Measurements from ENCODE around the gene MAN2B2.

MAN2B2 gene

DNA sequence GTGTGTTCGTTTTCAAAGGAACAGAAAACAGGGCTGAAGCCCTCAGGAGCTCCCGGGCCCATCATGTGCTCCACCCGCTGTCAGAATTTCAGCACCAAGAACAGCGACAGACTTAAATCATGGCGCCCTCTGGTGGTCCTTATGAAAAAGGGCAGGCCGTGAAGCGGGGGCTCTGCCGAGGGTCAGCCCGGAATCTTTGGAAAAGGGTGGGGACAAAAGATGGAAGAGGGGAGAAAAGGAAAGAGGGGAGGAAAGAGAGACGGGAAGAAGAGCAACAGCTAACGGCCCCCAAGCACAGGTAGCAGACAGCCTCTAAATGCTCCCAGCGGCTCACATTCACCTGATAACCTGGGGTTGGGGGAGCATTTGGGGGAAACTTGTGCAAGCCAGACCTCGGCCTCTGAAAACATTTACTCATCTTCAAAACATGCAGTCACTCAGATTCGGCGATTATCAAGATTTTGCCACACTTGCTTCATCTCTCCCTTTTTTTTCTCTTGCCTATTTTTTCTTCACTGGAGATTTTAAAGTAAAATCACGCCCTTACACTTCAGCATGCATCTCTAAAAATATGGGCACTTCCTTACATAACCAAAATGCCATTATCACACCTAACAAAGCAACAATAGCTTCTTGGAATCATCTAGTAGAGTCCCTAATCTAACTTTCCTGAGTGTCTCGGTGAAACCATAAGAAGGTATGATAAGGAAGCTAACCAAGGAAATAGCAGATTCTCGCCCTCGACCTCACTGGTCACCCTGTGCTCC, 28.1 kb upstream of the MAN2B2 start:
- DNase-seq (ENCODE audit: low read depth), result no peak

DNA sequence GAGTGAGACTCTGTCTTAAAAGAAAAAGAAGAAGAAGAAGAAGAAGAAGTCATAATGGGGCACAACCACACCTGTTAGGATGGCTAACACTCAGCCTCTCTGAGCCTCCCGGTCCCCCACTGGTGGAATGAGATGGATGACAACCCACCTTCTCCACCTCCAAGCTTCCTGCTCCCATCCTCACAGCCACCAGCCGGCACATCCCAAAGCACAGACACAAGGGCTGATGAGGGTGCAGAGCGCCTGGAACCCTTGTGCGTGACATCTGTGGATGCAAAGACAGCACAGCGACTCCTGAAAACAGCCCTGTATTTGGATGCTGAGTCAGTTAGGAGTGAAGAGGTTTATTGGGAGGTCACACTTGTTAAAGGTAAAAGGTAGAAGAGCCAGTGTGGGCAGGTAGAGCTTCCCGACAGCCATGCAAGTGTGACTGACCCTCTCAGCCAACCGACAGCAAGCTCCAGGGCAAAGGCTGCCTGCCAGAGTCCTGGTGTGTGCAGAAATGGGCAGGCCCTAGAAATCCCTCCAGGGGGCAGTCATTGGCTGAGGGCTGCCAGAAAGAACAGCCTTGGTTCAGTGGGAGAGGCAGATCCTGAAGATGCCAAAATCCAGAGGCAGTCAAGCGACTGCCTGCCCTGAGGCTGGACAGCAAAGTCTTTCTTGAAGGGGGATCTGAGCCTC, 26.6 kb upstream of the MAN2B2 start:
- DNase-seq (ENCODE audit: low read depth), result no peak

DNA sequence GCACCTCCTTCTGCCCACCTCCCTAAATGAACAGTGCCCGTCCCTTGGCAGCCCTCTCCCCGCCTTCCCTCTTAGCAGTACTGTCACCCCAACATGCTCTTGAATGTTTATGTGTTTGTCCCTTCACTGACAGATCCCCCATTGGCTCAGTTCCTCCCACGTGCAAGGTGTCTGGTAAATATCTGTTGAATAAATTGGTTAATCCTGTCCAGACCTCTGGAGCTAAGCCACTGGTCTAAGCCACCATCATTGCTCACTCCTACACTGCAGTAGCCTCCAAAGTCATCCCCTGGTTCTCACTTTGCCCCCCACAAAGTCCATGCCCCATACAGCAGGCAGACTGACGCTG, 26.1 kb upstream of the MAN2B2 start:
- no peak for DNase-seq (ENCODE audit: low read depth)

DNA sequence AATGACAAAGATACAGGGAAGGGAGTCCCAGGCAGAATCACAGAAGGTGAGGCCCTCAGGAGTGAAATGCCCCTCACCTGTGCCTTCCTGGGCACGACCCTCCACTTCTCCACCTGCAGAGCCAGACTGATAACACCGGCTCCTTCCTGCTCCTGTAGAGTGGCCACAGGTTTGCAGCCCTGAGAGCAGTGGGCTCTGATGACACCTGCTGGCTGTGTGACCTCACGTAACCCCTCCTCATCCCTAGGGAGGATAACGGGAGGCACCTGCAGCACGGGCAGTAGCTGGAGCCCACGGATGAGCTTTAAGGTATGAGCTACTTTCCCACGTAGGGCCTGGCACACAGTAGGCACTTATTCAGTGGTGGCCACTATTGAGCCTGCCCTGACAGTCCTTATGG, 25.5 kb upstream of the MAN2B2 start:
- no peak for DNase-seq (ENCODE audit: low read depth)

DNA sequence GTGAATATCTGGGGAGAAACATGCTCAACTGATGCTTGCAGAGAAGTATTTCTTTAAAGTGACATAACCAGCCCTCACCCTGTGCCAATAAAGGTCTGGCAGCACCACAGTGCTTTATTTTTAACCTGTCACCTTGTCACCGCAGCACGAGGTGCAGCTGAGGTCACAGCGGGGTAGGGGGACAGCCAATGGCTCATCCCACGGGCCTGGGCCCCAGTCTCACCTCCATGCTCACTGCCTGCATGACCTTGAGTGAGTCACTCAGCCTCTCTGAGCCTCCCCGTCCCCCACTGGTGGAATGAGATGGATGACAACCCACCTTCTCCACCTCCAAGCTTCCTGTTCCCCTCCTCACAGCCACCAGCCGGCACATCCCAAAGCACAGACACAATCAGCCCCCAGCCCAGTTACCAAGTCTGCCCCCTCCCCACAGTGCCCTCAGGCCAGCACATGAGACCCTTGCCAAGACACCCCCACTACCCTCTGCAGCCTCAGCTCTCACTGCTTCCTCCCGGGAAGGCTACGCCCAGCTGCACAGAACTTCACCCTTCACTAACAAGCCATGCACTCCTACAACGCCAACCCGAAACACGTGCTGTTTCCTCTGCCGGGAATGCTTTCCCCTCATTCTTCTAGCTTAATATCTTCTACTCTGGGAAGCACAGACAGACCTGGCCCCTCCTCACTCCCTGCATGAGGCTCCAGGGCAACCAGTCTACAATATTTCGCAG, 24.9 kb upstream of the MAN2B2 start:
- no peak for DNase-seq (ENCODE audit: low read depth)

DNA sequence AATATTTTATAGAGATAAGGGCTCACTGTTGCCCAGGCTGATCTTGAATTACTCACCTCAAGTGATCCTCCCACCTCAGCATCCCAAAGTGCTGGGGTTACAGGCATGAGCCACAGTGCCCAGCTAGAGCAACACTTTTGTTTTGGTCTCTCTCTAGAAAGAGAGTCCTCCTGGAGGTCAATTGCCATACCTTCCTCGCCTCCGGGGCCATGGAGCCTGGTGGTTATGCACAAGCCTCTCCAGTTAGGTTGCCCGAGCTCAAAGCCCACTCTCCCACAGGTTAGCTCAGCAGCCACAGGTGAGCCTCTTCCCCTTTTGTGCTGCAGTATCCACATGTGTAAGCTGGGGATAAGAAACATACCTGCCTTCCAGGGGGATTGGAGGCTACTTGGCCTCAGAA, 24.2 kb upstream of the MAN2B2 start:
- DNase-seq (ENCODE audit: low read depth), result no peak

DNA sequence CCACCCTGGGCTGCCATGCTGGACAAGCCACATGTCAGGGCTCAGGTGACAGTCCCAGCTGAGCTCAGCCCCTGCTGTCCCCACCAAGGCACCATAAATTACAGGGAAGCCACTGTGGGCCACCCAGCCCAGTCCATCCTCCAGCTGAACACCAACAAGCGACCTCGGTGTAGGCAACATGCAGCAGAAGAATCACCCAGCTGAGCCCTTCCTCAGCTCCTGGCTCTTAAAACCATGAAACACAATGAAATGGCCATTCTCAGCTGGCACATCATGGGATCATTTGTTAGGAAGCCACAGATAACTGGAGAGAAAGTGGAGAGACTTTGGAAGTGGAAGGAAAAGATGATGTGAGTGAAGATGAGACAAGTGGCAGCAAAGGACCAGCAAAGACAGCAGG, 23.3 kb upstream of the MAN2B2 start:
- no peak for DNase-seq (ENCODE audit: low read depth)

DNA sequence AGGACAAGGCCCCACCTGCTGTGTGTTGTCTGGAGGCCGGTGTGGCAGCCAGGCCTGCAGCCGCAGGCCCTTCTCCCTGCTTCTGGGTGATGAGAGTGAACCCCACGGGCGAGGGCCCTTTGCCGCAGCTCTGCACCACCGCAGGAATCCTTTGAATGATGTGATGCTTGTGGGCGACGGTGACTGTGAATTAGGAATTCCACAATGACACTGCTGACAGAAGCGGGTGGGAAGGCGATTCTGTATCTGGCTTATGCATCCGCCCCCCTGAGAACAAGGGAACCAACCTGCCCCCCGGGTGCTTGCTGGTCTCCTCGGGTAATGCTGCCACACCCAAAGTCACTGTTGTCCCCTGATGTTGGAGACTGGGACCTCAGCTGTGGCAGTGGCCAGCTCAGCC, 19.5 kb upstream of the MAN2B2 start:
- DNase-seq (ENCODE audit: low read depth), result no peak

DNA sequence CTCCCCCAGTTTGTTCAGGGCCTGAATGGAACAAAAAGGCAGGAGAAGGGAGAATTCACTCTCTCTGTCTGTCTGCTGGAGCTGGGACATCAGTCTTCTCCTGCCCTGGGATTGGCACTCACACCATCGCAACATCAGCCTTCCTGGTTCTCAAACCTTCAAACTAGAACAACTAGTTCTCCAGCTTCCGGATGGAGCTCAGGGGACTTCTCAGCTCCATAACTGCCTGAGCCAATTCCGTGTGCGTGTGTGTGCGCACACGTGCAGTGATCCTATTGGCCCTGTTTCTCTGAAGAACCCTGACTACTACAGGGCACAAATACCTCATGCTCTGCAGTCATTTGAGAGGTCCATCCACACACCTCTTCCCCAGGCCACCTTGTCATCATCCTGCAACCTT, 18.7 kb upstream of the MAN2B2 start:
- no peak for DNase-seq (ENCODE audit: low read depth)

DNA sequence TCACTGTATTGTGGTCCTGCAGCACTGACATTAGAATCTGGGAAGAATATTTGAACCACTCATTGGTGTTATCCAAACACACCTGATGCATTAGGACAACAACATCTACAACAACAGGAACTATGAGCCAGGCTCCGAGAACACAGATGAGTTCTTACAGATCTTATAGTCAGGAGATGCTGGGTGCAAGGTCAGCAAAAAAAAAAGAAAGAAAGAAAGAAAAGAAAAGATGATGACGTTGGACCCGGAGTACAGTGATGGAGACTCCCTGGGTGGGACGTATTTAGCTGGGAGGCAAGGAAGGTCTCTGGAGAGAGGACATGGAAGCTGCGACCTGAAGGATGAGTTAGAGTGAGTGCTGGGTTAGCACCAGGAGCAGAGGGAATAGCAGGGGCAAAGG, 17.8 kb upstream of the MAN2B2 start:
- DNase-seq (ENCODE audit: low read depth), result no peak

DNA sequence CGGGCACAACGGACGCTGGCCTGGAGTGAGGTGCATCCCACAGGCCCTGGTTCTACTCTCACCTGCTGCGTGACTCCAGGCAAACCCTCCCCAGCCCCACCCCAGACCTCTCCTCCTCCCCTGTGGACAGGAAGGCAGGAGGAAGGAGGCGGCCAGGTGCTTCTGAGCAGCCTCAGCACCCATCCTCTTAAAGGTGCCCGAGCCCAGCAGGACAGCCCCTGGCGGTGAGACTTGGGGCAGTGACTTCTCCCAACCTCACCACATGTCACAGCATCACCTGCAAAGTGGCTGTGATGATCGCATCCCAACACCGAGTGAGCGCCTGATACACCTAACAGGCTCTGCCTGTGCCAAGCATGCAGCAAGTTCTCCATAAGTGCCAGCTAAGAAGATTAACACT, 17.1 kb upstream of the MAN2B2 start:
- no peak for DNase-seq (ENCODE audit: low read depth)

DNA sequence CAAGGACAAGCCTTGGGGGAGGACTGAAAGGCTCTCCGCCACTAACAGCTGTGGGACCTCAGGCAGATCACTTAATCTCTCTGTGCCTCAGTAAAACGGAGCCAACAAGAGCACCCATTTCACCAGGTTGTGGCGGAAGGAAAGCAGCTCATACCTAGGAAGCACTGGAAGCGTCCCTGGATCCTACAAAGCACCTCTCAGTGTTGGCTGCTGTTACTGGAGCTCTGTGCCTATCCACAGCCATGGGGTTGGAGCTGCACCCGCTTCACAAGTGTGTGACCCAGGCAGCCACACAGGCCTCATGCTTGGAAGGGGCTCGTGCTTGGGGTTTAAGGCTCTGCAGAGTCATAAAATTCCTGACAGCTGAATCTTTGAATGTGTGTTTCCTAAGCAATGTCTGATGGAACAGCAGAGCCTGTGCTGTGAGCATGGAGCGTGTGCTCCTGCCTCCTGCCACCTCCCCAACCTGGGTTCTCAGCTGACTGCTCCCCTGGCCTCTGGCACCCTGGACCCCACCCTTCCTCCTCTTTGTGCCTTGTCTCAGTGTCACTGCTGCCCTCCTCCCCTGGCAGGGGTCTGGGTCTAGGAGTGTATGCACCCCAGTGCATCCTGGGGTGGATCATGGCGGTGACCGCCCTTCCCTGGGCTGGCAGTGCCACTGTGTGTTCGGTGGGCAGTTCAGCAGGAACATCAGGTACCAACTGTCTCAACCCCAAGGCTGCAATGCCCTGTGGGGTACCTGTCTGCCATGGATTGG, 14.4 kb upstream of the MAN2B2 start:
- no peak for DNase-seq (ENCODE audit: low read depth)

DNA sequence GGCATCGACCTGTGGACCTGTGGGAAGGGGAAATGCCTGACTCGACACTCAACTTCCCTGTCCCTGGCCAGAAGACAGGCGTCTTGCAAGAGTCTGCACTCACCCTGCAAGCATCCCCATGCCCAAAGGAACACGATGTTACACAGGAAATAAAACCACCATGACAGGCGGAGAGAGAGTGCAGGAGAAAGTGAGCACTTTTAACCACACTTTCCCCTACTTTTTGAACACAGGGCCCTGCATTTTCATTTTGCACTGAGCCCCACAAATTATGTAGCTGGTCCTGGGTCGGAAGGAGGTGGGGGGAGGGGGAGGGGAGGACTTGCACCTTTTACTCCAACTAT, 13.8 kb upstream of the MAN2B2 start:
- DNase-seq (ENCODE audit: low read depth), result no peak

DNA sequence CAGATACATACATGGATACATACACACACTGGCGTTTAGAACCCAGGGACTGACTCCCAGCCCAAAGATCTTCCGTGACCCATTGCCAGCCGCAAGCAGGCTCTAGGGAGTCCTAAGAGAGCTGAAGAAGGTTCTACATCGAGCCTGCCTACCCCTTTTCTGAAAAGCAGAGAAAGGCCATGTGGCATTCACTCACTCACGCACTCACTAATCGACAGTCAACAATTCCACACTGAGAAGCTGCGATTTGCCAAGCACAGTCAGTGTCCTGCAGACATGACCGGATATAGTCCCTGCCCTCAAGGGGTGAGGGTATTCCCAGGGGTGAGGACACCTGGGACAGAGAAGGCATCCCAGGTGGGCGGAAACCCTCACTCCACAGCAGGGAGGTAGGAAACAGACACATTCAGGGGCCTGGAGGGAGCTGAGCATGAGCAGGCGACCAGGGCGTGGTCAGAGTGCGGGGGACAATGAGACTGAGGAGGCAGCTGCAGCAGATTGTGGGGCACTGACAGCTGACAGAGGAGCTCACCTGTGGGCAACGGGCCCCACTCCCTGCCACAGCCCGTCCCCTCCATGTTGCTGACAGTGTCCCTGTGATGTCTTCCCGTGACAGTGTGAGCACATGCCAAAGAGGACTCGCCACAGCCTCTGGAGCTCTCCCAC, 13.2 kb upstream of the MAN2B2 start:
- DNase-seq (ENCODE audit: low read depth), result no peak

DNA sequence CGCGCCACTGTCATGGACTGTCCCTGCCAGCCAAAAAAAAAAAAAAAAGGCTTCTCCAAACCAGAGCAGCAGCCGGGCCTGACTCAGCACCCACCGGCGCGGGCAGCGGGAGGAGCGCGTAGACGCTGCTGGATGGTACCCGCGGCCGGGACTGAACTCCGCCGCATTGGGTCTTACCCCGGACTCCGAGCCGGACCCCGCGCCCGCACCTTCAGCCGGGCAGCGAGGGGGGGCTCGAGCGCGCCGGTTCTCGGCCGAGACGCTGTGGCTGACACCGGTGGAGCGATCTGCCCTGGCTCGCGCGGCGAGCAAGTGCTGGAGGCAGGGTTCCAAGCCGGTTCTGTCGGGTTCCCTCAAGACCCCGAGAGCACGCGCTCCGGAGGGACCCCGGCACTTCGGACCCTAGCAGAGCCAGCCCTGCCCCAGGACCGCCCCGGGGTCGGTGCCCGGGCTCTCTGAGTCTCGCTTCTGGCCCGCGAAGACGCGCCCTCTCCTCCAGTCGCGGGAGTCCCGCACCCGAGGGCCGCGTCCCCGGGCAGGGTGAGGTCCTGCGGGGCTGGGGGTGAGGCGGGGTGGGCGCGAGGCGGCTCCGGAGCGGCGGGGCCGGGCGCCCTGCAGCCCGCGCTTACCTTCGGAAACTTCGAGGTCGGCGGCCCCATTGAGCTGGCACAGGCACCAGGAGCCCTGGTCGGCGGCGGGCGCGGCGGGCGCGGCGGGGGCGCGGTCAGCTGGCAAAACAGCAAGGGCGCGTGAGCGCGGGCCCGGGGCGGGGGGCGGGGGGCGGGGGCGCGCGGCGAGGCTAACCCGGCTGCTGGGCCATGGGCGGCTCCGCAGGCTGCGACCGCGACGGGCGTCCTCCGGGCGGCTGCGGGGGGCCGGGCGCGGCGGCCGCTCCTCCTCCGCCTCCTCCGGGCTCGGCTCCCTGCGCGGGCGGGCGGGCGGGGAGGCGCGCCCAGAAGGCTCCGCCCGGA, 11.8 kb upstream of the MAN2B2 start:
- DNase-seq (ENCODE audit: low read depth), result no peak

DNA sequence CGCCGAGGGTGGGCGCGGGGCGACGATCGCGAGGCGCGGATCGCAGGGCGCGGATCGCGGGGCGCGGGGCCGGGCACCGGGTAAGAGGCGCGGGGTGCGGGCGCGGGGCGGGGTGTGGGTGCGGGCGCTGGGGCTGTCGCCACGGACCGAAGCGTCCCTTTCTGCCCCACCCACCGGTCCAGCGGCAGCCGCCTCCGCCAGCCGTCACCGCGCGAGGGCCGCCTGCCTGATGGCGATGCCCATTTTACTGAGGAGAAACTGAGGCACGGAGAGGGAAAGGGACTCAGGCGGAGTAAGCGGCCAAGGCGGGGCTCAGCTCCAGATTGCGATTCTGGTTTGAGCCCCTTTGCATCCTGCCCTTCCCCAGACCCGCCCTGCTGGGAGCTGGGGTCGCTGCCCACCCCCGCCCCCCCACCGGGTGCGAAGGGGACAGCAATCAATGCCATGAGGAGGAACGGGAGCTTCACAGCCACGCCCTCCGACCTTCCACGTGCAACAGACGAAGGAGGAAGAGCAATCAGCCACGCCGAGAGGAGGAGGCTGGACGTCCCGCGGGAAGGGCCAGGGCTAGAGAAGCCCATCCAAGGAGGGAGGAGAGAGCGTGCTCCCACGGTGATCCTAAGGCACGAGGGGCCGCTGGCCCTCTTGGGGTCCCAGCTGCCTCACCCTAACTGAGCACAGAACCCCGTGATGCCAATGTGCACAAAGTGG, 10.9 kb upstream of the MAN2B2 start:
- DNase-seq (ENCODE audit: low read depth), result no peak

DNA sequence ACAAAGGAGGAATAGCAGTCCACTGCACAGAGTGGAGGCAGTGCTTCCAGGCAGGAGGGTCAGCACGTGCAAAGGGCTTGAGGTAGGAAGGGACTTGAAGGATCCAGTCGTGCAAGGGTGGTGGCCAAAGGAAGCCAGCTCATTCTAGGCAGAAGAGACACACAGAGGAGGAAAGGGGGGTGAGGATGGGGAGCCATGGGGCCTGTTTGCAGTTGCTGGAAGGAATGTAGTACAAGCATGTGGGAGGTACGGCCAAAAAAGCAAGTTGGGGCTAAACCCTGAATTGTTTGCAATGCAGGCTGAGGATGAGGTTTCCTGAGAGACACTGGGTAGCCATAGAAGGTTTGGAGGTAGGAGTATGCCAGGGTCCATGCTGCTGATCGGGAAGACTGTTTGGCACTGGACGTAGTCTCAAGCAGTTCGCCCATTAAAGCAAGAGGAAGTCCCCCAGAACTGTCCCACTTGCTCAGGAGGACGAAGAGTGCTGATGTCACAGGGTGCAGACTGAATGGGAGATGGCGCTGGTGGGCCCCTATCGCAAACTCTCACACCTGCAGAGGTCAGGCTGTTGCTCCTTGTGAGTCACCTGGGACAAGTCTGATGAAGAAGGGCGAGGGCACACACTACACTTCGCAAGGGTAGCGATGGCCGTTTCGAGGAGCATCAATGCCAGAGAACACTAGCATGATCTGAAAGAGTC, 9.1 kb upstream of the MAN2B2 start:
- DNase-seq (ENCODE audit: low read depth), result no peak

DNA sequence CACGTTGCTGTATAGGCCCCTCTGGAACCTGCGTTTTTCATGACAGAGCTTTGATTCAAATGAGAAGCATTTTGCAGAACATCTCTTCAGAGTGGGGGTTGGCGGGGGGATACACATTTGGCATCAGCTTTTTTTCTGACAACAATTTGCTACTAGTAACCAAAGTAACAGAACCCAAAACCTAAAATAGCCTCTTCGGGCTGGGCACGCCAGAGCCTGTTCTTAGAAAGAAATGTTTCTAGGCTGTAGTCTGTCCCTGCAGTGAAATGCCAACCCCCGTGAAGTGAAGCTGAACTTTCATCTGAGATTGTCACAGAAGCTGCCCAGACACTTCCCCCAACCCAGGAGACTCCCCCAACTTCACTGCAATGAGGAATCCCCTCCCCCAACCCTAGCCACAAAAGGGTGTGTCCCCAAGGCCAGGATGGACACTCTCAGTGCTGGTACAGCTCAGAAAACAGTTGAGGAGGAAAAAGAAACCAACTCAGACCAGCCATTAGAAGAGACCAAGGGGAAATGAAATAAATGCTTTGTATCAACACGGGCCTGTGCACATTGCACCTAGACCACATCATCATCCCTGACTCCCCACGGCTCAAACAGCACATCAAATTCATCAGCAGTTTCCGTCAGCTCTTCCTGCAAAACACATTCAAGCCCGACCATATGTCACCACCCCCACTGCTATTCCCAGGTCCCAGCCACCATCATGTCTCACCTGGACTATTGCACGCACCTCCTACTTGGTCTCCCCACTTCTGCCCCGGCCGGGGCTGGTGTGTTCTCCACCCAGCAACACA, 8.4 kb upstream of the MAN2B2 start:
- no peak for DNase-seq (ENCODE audit: low read depth)

DNA sequence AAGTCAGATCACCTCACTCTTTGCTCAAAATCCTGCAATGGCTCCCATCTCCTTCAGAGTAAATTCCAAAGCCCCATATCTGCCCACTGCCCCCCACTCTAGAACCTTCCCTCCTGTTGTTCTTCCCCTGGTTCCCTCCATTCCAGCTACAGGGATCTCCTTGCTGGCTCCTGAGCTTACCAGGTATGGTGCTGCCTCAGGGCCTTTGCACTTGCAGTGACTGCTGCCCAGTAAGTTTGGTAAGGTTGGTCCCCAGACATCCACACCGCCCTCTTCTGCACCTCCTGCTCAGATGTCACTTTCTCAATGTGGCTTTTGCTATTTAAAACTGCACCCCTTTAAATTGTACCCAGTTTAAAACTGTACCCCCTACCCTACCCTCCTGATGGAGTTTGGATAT, 7.8 kb upstream of the MAN2B2 start:
- DNase-seq (ENCODE audit: low read depth), result no peak
